ENCODE data around the gene ZEB2. TPM values are rescaled to one million over a fixed set of nuclear protein-coding genes. Genes with fewer than 3 reads are reported as not detected.

ZEB2 gene
- total RNA-seq, 4 donors from 2014 or later = 12.4 to 149 (median 29.9) TPM

- DNase-seq = no peak
- H3K27ac ChIP-seq = peak overlapping the region in 1 of 4 donors; percentile 4
- no peaks in the 10 kb centered on the region for H3K36me3 ChIP-seq
- H3K27me3 ChIP-seq = no peaks in the 10 kb centered on the region
- no peaks in the 10 kb centered on the region for H3K9me3 ChIP-seq
- H3K4me3 ChIP-seq = no peak overlapping the region
- no peak for TF ChIP-seq POLR2A (IDR thresholded peaks at IDR 0.05)
- no peak for TF ChIP-seq CTCF (IDR thresholded peaks at IDR 0.05)
- no peaks in the 10 kb centered on the region for H3K4me1 ChIP-seq
Observed at GRCh38 chr2:144358979-144359541, 160.9 kb downstream of the ZEB2 start.

DNA sequence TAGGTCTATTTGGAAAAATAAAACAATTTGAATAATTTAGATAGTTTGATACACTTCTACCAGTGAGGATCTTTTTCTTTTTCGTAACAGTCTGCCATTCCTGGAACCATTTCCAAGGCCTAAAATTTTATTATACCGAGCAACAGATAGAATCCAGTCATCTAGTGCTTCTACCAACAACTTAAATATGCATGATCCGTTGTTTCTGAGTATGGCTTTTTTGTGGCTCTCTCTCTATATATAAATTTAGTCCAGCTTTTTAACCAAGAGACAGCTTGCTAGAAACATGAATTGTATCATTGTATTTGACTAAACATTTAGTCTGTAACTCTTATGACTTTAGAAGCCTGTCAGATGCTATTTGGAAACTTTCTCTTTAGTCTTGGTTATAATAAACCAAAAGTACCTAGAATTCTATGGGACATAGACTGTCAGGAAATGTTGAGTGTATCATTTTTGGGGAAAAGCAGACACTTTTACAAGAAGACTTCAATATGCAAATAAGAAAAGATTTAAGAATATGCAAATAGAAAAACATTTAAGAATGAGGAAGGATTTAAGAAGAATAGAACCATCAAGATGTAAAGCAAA lies 161.4 kb downstream of the ZEB2 start:
- Histone ChIP-seq H3K9me3 (no peaks in the 10 kb centered on the region), H3K4me1 (no peaks in the 10 kb centered on the region), H3K27ac (peak overlapping the region in 2 of 4 donors; percentile 4 to 6), H3K27me3 (no peaks in the 10 kb centered on the region), H3K36me3 (no peaks in the 10 kb centered on the region), H3K4me3 (no peak overlapping the region)
- no peak for TF ChIP-seq CTCF (IDR thresholded peaks at IDR 0.05)
- TF ChIP-seq POLR2A (IDR thresholded peaks at IDR 0.05) = no peak
- DNase-seq = no peak

- Histone ChIP-seq H3K4me3 (no peak overlapping the region), H3K9me3 (no peaks in the 10 kb centered on the region), H3K4me1 (no peaks in the 10 kb centered on the region), H3K27ac (peak overlapping the region in 1 of 4 donors; percentile 31), H3K36me3 (no peaks in the 10 kb centered on the region), H3K27me3 (no peaks in the 10 kb centered on the region)
- no peak for TF ChIP-seq CTCF (IDR thresholded peaks at IDR 0.05)
- no peak for TF ChIP-seq POLR2A (IDR thresholded peaks at IDR 0.05)
- DNase-seq = no peak
Observed at GRCh38 chr2:144357623-144358373, 162.1 kb downstream of the ZEB2 start.

GRCh38 chr2:144356402-144356801 lies 163.5 kb downstream of the ZEB2 start:
- no peak for TF ChIP-seq POLR2A (IDR thresholded peaks at IDR 0.05)
- no peak for TF ChIP-seq CTCF (IDR thresholded peaks at IDR 0.05)
- Histone ChIP-seq H3K9me3 (no peaks in the 10 kb centered on the region), H3K4me1 (no peaks in the 10 kb centered on the region), H3K4me3 (no peak overlapping the region), H3K36me3 (no peaks in the 10 kb centered on the region), H3K27me3 (no peaks in the 10 kb centered on the region), H3K27ac (no peak overlapping the region)
- DNase-seq = no peak

DNA sequence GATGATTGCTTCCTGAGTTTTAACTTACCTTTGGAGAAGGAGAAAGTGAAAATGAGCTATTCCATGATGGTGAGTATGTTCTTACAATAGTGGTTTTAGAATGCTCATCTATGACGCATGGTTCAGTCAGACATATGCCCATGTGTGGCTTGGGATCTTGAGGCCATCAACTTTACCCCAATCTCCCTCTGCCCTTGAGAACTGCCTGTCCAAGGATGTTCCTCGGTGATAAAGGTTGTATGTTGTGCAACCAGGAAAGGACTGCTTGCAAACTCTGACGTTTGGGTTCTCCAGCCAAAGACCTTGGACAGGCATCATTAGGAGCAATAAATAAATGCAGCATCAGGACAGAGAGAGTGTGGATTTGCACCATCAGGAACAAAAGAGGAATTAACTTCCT lies 165.0 kb downstream of the ZEB2 start:
- no peak overlapping the region for H3K27ac ChIP-seq
- no peaks in the 10 kb centered on the region for H3K4me1 ChIP-seq
- TF ChIP-seq CTCF (IDR thresholded peaks at IDR 0.05) (no peak), POLR2A (IDR thresholded peaks at IDR 0.05) (no peak)
- no peak for DNase-seq
- H3K9me3 ChIP-seq = no peaks in the 10 kb centered on the region
- H3K36me3 ChIP-seq = no peaks in the 10 kb centered on the region
- no peak overlapping the region for H3K4me3 ChIP-seq
- H3K27me3 ChIP-seq = no peaks in the 10 kb centered on the region
